ENCODE data around the gene CD79B. TPM values are rescaled to one million over a fixed set of nuclear protein-coding genes. Genes with fewer than 3 reads are reported as not detected.
"Not testable (repeated sequence)": the region's sequence is repeated elsewhere in the genome, so short reads cannot be mapped to it uniquely, and the experiment has no call there.

CD79B gene
- total RNA-seq, 1 experiment from 2014 or later, result 0.39 TPM

GRCh38 chr17:63910096-63910495, 22.0 kb downstream of the CD79B start:
- Histone ChIP-seq H3K4me3 (ENCODE audit: low read depth, low read length, poor library complexity, severe bottlenecking) (no peak overlapping the region), H3K36me3 (ENCODE audit: insufficient read depth, low read length, poor library complexity, severe bottlenecking) (no peaks in the 10 kb centered on the region), H3K27me3 (replicated peaks; ENCODE audit: insufficient read depth, low read depth, low read length, poor library complexity) (no peaks in the 10 kb centered on the region), H3K9me3 (ENCODE audit: low read depth, low read length, poor library complexity, severe bottlenecking) (no peaks in the 10 kb centered on the region), H3K4me1 (ENCODE audit: insufficient read depth, low read length, poor library complexity, severe bottlenecking) (no peaks in the 10 kb centered on the region), H3K27ac (ENCODE audit: low read depth, low read length, poor library complexity, severe bottlenecking) (no peak overlapping the region)
- TF ChIP-seq EZH2 (IDR thresholded peaks at IDR 0.05; ENCODE audit: borderline replicate concordance, low read depth, low read length, poor library complexity, severe bottlenecking) (no peak), CTCF (conservative IDR thresholded peaks at IDR 0.05; ENCODE audit: low read depth, low read length) (no peak)
- CTCF ChIA-PET, result no interaction called here
- intact Hi-C loops (cut with micrococcal nuclease; ENCODE audit: unreplicated experiment), result loop anchor here (10.0 kb wide), 1 partner anchor 375 kb away; no protein-coding TSS in a partner anchor
- DNase-seq (ENCODE audit: low spot score), result no peak
- POLR2A ChIA-PET (ENCODE audit: low non-redundant PET), result no interaction called here
- BruUV-seq (replicated peaks), result no TSS peak

GRCh38 chr17:63909586-63909985, 22.5 kb downstream of the CD79B start:
- CTCF ChIA-PET; H3K36me3 ChIP-seq (ENCODE audit: insufficient read depth, low read length, poor library complexity, severe bottlenecking); BruUV-seq (replicated peaks); POLR2A ChIA-PET (ENCODE audit: low non-redundant PET); DNase-seq (ENCODE audit: low spot score); H3K27ac ChIP-seq (ENCODE audit: low read depth, low read length, poor library complexity, severe bottlenecking); H3K9me3 ChIP-seq (ENCODE audit: low read depth, low read length, poor library complexity, severe bottlenecking); H3K27me3 ChIP-seq (replicated peaks; ENCODE audit: insufficient read depth, low read depth, low read length, poor library complexity); H3K4me3 ChIP-seq (ENCODE audit: low read depth, low read length, poor library complexity, severe bottlenecking); intact Hi-C loops (cut with micrococcal nuclease; ENCODE audit: unreplicated experiment); H3K4me1 ChIP-seq (ENCODE audit: insufficient read depth, low read length, poor library complexity, severe bottlenecking): not testable (repeated sequence)

- H3K4me1 ChIP-seq (ENCODE audit: insufficient read depth, low read length, poor library complexity, severe bottlenecking); intact Hi-C loops (cut with micrococcal nuclease; ENCODE audit: unreplicated experiment); H3K27ac ChIP-seq (ENCODE audit: low read depth, low read length, poor library complexity, severe bottlenecking); H3K27me3 ChIP-seq (replicated peaks; ENCODE audit: insufficient read depth, low read depth, low read length, poor library complexity); BruUV-seq (replicated peaks); H3K4me3 ChIP-seq (ENCODE audit: low read depth, low read length, poor library complexity, severe bottlenecking); H3K9me3 ChIP-seq (ENCODE audit: low read depth, low read length, poor library complexity, severe bottlenecking); H3K36me3 ChIP-seq (ENCODE audit: insufficient read depth, low read length, poor library complexity, severe bottlenecking): not testable (repeated sequence)
- ChIA-PET CTCF (interaction anchor here (0.6 kb wide), 1 partner anchor 392 kb away, joined by 7 read pairs; no protein-coding TSS in a partner anchor), POLR2A (ENCODE audit: low non-redundant PET) (interaction anchor here (0.6 kb wide), 1 partner anchor 96 kb away, joined by 3 read pairs; no protein-coding TSS in a partner anchor)
- DNase-seq (ENCODE audit: low spot score), result peak; percentile 51
- TF ChIP-seq CTCF (conservative IDR thresholded peaks at IDR 0.05; ENCODE audit: low read depth, low read length), result peak; percentile 44
Observed at GRCh38 chr17:63907161-63907778, 24.9 kb downstream of the CD79B start.

GRCh38 chr17:63904796-63905195, 27.3 kb downstream of the CD79B start:
- DNase-seq (ENCODE audit: low spot score); intact Hi-C loops (cut with micrococcal nuclease; ENCODE audit: unreplicated experiment); BruUV-seq (replicated peaks); H3K9me3 ChIP-seq (ENCODE audit: low read depth, low read length, poor library complexity, severe bottlenecking); H3K27me3 ChIP-seq (replicated peaks; ENCODE audit: insufficient read depth, low read depth, low read length, poor library complexity); H3K4me3 ChIP-seq (ENCODE audit: low read depth, low read length, poor library complexity, severe bottlenecking); POLR2A ChIA-PET (ENCODE audit: low non-redundant PET); H3K27ac ChIP-seq (ENCODE audit: low read depth, low read length, poor library complexity, severe bottlenecking); CTCF ChIA-PET; H3K36me3 ChIP-seq (ENCODE audit: insufficient read depth, low read length, poor library complexity, severe bottlenecking); H3K4me1 ChIP-seq (ENCODE audit: insufficient read depth, low read length, poor library complexity, severe bottlenecking): not testable (repeated sequence)
